HG03175 (cell line): ENCODE results near the gene NCEH1.
A peak's percentile ranks its signal among the peaks of the same experiment; 100 is the strongest.
"Not testable (repeated sequence)": the region's sequence is repeated elsewhere in the genome, so short reads cannot be mapped to it uniquely, and the experiment has no call there.

Experiments used
- ATAC-seq: cut with Tn5 transposase; IDR thresholded peaks from one replicate; pipeline ENCODE4 v1.9.1; 2021; ENCODE audit warnings: mild to moderate bottlenecking, moderate library complexity; ENCODE audit not compliant: unreplicated experiment

The NCEH1 gene

DNA sequence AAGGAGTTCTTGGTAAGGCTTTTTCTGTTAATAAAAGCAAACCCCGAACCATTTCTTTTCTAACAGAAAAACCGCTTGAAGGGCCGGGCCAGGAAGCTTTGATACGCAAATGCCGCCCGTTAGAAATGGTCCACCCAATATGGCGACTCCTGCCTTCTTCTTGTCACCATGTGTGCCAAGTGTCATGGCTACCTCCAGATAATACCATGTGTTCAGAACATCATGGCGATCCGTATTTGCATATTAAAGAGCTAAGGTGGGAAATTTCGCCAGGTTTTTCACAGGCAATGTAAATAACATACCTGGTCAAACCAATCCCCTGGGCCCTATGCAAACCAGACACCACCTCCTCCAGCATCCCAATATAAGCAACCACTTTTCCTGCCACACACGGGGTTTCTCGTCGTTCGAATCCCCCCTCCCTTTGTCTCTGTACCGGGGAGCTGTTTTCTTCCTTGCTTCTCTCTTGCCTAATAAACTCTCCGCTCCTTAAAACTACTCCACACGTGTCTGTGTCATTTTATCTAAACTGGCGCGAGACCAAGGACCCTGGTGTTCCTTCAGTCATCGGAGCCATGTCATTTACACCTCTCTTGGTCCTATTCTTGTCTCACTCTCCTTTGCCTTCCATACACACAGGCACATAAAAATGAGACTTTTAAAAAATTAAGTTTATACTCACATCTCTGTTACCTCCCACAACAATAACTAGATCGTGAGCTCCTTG is 34.5 kb downstream of the NCEH1 start:
- ATAC-seq = no peak

DNA sequence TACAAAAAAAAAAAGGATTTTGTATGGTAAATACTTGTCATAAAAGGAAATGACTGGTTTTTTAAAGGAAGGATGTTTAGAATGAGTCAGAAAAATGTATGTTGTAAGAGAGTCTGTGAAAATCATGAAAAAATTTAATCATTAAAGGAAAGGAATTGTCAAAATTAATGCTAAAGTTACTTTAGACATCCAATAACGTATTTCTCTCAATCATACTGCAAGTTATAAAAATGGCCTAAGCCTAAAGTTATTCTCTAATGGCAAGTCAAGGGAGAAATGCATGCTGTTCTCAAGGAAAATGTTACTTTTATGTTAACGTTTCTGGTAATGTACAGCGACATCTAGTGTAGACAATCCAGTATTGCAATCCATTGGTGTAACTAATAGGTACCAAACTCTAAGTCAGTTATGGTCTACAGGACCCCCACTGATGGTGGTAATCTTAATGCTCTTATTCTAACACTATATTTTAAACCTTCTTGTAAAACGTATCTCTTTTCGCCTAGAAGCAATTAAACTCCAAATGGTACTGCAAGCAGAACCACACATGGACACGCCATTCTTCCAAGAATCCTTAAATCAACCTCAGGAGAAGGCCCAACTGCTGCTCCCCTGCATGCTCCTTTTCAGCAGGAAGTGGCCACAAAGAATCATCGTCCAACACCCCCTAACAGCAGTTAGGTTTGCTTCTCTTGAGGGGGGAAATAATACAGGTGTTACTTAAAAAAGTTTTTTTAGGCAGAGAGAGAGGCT is 35.2 kb downstream of the NCEH1 start:
- no peak for ATAC-seq

DNA sequence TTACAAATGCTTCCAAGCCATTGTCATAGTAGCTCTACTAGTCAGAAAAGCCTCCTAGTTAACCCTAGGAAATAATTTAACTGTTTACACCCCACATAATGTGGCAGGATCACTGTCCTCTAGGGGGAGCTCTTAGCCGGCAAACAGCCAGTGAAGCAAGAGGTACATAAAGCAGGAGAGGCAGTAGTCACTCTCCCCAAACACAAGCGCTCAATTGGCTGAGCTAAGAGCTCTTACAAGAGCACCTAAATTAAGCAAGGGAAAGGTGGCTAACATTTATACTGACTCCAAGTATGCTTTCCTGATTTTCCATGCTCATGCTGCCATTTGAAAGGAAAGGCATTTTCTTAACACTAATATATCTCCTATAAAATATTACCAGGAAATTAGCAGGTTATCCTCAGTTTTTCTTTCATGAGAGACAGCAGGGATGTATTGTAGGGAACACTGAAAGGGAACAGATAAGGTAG is 37.6 kb downstream of the NCEH1 start:
- peak; percentile 72 for ATAC-seq

DNA sequence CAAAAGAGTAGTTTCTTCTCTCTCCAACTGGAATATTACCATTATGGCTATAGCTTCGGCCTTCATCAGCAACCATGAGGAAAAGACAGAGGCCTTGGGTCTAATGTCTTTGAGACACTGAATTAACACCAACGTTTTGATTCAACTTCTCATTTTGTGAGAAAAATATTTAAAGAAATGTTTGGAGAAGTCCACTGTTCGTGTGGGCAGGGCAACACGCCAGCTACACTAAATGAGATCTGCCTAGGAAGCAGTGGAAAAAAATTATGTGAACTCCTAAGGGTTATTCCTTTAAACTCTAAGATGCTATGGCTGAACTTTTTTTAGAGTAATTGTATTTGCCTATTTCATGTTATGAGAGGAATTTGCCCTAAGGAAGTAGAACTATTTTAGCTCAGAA is 41.8 kb downstream of the NCEH1 start:
- ATAC-seq = no peak

DNA sequence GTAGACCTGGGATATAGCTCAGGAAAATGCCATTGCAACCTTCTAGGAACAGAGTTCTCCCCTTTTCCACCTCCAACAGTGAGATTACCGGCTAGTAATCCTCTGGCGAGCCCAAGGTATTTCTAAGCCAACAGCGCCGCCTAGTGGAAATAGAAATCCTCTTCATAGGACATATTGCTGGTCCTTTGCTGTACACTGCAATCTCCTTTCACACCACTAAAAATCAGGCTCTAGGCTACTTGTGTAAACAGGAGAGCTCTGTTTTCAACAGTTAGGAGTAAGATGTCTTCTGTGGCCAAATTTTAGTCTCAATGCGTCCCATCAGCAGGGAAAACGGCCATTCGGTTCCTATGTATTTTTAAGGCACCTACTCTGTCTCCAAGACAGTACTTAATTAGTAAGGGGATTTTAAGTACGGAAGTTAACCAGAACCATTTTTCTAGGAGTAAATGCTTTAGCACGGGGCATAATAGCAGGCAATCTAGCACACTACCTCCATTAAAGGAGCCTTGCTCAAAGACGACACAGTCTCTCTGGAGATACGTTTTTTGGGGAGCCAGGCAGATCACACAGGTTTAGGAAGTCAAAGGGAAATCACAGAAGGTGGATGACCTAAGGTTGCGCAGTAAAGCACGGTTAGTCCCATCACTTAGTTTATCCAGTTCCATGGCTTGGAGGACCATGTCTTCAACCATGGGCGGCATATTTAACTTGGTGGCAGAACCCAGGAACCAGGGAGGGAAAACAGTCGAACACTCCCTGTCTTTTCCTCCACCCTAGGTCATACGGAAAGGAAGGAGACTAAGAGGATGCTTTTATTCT is 43.8 kb downstream of the NCEH1 start:
- ATAC-seq = peak; percentile 99

DNA sequence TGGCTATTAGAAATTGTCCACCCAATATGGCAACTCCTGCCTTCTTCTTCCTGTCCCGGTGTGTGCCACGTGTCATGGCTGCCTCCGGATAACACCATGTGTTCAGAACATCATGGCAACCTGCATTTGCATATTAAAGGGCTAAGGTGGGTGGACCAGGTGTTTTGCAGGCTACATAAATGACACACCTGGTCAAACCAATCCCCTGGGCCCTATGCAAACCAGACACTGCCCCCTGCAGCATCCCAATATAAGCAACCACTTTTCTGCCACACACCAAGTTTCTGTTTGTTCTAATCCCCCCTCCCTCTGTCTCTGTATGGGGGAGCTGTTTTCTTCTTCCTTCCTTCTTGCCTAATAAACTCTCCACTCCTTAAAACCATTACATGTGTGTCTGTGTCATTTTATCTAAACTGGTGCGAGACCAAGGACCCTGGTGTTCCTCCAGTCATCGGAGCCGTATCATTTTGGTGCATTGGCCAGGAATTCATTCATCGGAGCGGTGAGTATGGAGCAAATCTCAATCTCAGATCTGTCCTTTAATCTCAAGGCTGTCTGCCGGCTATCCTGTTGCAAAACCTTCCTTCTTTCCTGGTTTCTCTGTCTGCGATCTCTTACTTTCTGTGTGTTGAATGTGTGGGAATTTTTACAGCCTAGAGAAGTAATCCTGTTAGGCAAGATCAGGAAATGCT is 44.5 kb downstream of the NCEH1 start:
- ATAC-seq = no peak

DNA sequence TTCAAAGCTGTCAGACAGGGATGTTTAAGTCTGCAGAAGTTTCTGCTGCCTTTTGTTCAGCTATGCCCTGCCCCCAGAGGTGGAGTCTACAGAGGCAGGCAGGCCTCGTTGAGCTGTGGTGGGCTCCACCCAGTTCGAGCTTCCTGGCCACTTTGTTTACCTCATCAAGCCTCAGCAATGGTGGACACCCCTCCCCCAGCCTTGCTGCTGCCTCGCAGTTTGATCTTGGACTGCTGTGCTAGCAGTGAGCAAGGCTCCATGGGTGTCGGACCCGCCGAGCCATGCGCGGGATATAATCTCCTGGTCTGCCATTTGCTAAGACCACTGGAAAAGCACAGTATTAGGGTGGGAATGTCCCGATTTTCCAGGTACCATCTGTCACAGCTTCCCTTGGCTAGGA is 45.4 kb downstream of the NCEH1 start:
- ATAC-seq = not testable (repeated sequence)

DNA sequence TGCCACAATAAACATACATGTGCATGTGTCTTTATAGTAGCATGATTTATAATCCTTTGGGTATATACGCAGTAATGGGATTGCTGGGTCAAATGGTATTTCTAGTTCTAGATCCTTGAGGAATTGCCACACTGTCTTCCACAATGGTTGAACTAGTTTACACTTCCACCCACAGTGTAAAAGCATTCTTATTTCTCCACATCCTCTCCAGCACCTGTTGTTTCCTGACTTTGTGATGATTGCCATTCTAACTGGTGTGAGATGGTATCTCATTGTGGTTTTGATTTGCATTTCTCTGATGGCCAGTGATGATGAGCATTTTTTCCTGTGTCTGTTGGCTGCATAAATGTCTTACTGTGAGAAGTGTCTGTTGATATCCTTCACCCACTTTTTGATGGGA is 50.4 kb downstream of the NCEH1 start:
- not testable (repeated sequence) for ATAC-seq

DNA sequence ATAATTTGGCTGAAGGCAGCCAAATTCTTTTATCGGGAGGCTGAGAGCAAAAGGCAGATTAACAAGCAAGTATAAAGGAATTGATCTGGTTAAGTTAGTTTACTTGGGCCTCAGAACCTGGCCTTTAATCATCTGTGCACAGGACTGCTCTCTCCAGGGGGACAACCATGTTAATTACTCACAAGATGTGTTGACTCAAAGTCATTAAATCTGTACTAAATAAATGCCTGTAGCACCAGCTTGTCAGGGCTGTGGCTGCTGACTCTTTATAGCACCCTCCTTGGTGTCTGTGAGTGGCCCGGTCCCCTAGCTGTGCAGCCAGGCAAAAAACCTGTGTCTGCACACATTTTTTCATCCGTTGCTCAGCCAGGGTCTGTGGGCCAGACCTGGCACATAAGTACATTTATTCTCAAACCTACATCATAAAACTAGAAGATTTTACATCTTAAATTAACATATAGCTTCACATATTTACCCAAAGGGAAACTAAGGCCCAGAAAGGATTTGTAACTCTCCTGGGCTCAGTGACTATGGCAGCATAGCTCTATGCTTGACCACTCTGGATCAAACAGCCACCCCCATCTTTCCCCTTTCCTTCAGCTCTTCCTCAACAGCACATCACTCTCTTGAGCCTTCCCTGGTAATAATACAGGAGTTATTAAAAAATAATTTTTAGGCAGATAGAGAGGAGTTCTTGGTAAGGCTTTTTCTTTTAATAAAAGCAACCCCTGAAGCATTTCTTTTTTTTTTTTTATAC is 51.4 kb downstream of the NCEH1 start:
- no peak for ATAC-seq

DNA sequence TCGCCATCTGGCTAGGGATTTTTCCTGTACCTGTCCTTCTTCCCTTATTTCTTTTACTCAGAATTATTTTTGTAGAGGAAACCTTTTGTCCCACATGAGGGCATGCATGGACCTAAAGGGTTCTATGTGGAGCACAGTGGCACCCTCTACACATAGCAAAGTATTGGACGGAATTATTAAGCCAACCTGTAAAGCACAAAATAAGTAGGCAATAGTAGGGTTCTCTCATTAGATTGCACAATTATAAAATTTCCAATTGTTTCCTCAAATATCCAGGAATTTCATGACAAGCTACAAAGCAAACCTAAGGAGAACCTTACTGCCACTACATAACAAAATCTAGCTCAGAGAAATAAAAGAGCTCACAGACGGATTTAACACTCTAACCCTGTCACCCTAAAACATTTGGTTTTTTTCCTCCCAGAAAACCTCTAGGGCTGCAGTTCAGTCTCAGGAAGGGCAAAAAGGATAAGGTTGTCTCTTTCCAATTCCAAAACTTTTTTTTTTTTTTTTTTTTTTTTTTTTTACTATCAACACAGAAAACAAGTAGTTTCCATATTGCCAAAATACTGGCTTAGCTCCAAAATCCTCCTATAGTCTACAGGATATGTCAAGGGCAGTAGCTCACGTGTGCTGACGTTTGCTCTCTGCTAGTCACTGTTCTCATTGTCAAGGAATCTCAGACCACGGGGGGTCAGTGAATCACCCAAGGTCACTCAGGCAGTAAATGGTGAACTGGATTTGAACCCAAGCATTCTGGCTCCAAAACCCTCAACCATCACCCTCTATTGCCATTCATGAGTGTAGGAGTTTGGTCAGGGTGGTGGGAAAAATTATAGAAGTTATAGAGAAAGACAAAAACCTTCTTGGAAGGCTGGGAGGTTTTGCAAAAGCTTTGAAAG is 52.3 kb downstream of the NCEH1 start:
- ATAC-seq = no peak

DNA sequence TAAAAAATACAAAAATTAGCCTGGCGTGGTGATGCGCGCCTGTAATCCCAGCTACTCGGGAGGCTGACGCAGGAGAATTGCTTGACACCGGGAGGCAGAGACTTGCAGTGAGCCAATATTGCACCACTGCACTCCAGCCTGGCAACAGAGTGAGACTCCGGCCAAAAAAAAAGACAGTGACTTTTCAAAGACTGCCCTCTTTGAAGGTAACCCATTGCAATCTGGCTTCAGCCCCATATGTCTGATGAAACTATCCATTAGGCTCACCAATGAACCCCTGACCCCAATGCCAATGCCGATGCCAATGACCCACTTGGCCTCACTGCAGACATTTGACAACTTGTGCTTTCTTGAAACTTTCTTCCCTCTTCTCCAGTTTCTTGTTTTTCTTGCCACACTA is 54.3 kb downstream of the NCEH1 start:
- no peak for ATAC-seq

DNA sequence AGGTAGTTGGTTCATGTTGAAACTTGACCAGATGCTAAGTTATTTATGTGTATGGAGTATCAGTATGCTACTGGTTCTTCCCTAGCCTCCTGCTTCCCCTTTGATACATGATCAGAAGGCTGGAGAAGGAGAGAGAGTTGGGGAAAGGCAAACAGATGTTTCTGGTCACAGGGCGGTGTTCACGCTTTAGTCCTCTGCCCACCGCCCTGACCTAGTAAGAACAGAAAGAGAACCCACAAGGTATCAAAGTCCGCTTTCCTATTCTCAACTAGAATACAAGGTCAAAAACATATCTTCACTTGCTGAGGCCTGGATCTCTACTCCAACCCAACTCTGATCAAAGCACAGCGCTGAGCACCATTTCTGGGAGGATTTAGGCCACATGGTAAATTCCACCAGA is 55.5 kb downstream of the NCEH1 start:
- ATAC-seq = no peak

DNA sequence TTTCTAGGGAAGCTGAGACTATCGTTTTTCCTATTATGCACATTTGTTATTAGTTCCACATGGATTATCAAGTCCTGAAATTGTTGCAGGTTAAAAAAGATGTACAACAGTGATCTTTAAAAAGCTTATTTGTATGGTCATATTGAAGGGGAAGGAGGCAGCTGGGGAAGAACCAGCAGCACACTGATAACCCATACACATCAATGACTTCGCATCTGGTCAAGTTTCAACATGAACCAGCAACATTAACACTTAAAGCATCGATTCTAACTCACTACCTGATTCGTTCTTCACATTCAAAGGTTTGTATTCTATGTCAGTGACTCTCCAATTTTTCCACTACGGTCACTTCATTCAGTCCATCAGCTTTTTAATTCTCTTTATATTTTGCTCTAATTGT is 56.4 kb downstream of the NCEH1 start:
- no peak for ATAC-seq

DNA sequence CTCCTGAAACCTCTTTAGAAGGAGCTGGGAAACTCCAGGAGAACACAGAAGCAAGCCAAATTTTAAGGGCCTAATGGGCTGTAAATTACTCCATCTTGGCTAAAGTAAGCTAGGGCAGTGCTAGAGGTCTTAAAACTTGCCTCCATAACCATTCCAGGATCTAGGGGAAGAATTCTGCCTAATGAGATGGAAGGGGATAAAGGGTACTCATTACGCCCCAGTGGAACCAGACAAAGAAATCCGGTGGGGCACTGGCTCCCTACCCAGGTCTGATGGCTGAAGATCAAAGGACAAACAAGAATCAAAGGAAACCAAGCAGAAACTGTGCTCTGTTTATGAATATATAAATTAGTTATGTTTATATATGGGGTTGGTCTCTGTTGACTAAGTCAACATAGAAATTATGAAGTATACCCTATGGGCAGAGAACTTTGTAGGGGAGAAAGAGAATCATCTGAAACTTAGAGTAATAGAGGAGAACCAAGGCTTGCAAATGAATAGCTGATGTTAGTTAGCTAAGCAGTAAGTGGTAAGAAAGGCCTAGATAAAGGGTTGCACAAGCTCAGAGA is 57.8 kb downstream of the NCEH1 start:
- ATAC-seq = no peak

DNA sequence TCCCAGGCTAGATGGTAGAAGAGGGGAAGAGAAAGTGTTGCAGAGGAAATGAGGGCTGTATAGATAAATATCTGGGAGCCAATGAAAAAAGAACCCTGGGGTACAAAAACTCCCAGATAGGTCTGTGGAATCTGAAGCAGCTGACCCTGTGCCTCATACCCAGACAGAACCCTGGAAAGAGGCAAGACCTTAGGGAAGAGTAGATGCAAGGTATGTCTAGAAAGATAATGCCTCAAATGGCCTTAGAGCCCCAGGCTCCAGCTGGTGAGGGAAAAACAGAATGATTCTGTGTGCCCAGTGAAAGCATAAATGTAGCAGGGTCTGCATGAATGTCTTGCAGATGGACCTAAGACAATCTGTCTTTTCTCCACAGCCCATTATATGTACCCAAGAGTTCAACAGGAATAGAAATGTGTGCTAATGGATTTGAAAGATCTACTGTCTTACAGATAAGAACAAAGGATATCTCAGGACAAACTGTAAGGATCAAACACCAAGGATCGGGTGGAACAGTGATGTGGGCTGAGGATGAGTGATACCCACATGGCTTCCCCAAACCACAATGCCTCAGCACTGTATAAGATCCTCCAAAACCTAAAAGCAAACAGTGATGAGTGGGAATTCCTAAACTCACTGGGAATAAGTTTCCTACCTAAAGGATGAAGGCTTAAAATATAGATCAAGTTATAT is 58.8 kb downstream of the NCEH1 start:
- ATAC-seq = no peak

DNA sequence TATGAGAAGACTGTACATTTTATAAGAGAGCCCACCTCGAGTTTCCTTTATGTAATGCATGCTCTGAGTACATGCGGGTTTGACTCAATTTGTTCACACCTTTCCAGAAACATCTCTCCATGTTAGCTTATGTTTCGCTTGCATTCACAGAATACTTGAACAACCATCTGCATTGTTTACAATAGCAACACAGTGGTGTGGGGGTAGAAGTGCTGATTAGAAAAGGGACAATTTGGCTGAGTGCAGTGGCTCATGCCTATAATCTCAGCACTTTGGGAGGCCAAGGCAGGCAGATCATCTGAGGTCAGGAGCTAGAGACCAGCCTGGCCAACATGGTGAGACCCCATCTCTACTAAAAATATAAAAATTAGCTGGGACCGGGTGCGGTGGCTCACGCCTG is 60.9 kb downstream of the NCEH1 start:
- ATAC-seq = no peak

DNA sequence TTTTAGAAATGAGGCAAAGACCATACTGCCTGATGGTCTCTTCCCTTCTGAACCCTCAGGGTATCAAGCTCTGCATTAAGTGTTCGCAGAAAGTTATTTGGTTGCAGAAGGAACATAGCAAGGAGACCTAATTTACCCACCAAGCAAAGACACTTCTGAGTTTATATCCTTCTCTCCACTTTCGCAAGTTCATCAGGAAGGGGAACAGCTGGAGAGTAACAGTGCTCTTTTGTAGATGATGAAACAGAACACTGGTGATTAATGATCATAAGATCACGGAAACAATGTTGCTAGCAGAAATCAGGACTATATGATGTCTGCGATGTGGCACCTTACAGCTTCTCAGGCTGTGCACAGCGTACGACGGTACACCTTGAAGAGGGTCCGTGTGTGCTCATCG is 62.1 kb downstream of the NCEH1 start:
- no peak for ATAC-seq

DNA sequence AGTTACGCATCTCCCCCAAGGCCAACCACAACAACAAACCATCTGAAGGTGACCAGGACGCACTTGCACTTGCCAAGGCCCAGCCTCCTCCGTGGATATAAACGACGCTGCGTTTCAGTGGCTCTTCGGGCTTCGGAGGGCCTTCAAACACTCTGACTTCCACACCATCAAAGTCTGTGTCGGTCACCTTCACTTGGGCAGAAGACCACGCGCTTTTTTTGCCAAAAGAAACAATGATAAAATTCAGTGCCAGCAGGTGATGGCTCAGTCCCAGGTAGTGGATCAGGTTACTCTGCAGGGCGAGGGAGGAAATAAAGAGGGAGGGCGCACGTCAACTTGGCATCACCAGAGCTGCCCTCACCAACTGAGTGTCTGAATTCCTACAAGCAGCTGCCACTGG is 63.0 kb downstream of the NCEH1 start:
- no peak for ATAC-seq
